Measurements from ENCODE around the gene PLEKHM3.

DNA sequence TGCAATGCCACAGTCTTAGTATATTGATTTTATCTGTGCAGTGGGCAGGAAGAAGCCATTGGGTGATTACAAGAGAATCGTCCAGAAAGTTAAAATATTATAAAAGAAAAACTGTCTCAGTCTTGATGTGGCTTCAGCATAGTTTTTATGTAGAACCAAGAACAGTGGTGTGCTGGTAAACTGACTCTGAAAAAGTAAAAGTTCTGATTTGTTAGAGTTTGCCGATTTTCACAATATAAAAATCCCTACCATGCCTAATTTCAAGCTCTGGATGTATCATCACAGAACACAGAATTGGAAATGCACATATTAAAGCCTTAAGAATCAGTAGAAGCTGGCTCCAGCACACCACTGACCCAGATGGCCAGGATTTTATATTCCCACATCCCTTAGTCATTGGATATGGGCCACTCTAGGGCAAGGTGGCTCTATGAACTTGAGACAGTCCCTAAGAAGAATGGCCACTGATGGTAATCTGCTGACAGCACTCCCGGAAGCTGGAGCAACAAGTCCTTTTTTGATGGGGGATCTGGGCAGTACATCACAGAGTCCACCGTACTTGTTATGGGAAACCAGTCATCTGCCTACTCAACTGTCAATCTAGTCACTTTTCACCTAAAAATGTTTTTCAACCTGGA is 9.3 kb upstream of the PLEKHM3 start:
- TF ChIP-seq JUNB (IDR thresholded peaks at IDR 0.05) (no peak), SMC3 (IDR thresholded peaks at IDR 0.05) (no peak), MAFK (IDR thresholded peaks at IDR 0.05; ENCODE audit: partially characterized antibody) (no peak), EP300 (IDR thresholded peaks at IDR 0.05) (no peak)
- TF ChIP-seq, protein P1, sequence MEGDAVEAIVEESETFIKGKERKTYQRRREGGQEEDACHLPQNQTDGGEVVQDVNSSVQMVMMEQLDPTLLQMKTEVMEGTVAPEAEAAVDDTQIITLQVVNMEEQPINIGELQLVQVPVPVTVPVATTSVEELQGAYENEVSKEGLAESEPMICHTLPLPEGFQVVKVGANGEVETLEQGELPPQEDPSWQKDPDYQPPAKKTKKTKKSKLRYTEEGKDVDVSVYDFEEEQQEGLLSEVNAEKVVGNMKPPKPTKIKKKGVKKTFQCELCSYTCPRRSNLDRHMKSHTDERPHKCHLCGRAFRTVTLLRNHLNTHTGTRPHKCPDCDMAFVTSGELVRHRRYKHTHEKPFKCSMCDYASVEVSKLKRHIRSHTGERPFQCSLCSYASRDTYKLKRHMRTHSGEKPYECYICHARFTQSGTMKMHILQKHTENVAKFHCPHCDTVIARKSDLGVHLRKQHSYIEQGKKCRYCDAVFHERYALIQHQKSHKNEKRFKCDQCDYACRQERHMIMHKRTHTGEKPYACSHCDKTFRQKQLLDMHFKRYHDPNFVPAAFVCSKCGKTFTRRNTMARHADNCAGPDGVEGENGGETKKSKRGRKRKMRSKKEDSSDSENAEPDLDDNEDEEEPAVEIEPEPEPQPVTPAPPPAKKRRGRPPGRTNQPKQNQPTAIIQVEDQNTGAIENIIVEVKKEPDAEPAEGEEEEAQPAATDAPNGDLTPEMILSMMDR (IDR thresholded peaks at IDR 0.05) = no peak
- TF ChIP-seq, protein P2, sequence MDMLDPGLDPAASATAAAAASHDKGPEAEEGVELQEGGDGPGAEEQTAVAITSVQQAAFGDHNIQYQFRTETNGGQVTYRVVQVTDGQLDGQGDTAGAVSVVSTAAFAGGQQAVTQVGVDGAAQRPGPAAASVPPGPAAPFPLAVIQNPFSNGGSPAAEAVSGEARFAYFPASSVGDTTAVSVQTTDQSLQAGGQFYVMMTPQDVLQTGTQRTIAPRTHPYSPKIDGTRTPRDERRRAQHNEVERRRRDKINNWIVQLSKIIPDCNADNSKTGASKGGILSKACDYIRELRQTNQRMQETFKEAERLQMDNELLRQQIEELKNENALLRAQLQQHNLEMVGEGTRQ (IDR thresholded peaks at IDR 0.05) = no peak

All from A549 (cell line).